ENCODE measurements around the gene MAP2K7. TPM values are rescaled to one million over a fixed set of nuclear protein-coding genes. Genes with fewer than 3 reads are reported as not detected.

MAP2K7 gene
- total RNA-seq, 1 donor from 2014 or later = 38.6 TPM

GRCh38 chr19:7869910-7870511 lies 33.7 kb upstream of the MAP2K7 start:
- DNase-seq (peak; percentile 70), ATAC-seq (peak in 1 of 2 donors; percentile 1)
- Histone ChIP-seq H3K36me3 (no peaks in the 10 kb centered on the region), H3K4me1 (peaks cover 45% of the 10 kb centered on the region), H3K4me3 (peak overlapping the region; percentile 55), H3K27me3 (ENCODE audit: low read depth) (peaks cover 31% of the 10 kb centered on the region), H3K9me3 (no peaks in the 10 kb centered on the region), H3K27ac (no peak overlapping the region)
- intact Hi-C loops (cut with DNase I) = no loop called here
- TF ChIP-seq, protein P1, sequence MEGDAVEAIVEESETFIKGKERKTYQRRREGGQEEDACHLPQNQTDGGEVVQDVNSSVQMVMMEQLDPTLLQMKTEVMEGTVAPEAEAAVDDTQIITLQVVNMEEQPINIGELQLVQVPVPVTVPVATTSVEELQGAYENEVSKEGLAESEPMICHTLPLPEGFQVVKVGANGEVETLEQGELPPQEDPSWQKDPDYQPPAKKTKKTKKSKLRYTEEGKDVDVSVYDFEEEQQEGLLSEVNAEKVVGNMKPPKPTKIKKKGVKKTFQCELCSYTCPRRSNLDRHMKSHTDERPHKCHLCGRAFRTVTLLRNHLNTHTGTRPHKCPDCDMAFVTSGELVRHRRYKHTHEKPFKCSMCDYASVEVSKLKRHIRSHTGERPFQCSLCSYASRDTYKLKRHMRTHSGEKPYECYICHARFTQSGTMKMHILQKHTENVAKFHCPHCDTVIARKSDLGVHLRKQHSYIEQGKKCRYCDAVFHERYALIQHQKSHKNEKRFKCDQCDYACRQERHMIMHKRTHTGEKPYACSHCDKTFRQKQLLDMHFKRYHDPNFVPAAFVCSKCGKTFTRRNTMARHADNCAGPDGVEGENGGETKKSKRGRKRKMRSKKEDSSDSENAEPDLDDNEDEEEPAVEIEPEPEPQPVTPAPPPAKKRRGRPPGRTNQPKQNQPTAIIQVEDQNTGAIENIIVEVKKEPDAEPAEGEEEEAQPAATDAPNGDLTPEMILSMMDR (IDR thresholded peaks at IDR 0.05) = no peak

DNA sequence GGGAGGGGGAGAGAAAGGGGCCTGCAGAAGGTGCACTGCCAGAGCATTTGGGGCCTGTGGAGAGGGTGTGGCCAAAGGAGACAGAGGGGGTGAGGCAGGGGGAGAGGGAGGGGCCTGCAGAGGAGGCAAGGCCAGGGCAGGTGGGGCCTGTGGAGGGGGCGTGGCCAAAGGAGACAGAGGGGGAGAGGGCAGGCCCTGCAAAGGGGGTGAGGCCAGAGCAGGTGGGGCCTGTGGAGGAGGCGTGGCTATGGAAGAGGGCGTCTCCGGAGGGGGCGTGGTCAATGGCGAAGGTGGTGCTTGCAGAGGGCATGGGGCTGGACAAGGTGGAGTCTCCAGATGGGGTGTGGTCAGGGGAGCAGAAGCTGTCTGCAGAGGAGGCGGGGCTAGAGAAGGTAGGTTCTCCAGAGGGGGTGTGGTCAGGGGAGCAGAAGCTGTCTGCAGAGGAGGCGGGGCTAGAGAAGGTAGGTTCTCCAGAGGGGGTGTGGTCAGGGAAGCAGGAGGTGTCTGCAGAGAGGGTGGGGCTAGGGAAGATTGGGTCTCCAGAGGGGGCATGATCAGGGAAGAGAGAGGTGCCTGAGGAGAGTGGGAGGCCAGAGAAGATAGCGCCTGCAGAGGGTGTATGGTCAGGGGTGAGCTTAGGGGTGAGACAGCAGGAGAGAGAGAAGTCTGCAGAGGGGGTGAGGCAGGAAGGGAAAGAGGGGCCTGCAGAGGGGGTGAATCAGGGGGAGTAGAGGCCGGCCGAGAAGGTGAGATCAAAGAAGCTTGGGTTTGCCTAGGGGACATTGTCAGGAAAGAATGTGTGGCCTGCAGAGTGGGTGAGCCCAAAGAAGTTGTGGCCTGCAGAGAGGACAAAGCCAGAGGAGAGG lies 32.9 kb upstream of the MAP2K7 start:
- intact Hi-C loops (cut with DNase I) = no loop called here
- TF ChIP-seq, protein P1 (IDR thresholded peaks at IDR 0.05) = no peak
- DNase-seq (no peak), ATAC-seq (no peak)
- Histone ChIP-seq H3K4me1 (peaks cover 45% of the 10 kb centered on the region), H3K9me3 (no peaks in the 10 kb centered on the region), H3K4me3 (no peak overlapping the region), H3K27ac (no peak overlapping the region), H3K27me3 (ENCODE audit: low read depth) (peaks cover 31% of the 10 kb centered on the region), H3K36me3 (no peaks in the 10 kb centered on the region)

DNA sequence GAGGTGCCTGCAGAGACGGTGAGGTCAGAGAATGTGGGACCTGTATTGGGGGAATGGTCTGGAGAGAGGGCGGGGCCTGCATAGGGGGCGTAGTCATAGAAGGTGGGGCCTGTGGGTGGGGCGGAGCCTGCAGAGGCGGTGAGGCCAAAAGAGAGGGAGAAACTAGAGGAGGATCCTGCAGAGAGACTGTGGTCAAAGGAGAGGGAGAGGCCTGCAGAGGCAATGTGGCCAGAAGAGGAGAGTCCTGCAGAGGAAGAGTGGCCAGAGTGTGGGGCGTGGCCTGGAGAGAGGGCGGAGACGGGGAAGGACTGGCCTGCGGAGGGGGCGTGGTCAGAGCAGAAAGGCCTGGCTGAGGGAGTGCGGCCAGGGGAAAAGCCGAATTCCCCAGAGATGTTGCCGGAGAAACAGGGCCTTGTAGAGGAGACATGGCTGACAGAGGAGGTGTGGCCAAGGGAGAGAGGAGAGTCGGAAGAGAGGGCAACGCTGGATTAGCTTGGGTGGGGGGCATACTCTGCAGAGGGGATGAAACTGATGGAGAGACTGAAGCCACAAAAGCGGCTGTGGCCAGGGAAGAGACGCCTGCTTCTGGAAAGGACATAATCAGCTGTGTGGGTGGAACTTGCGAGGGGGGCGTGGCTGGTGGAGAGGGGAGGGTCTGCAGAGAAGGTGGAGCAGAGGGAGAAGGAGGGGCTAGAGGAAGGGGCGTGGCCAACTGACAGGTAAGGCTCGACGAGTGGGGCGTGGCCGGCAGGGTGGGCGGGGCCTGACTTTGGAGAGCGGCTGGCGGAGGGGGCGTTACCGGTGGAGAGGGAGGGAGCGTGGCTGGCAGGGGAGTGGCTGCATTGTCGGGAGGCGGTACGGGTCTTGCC lies 32.0 kb upstream of the MAP2K7 start:
- peaks cover 45% of the 10 kb centered on the region for H3K4me1 ChIP-seq

DNA sequence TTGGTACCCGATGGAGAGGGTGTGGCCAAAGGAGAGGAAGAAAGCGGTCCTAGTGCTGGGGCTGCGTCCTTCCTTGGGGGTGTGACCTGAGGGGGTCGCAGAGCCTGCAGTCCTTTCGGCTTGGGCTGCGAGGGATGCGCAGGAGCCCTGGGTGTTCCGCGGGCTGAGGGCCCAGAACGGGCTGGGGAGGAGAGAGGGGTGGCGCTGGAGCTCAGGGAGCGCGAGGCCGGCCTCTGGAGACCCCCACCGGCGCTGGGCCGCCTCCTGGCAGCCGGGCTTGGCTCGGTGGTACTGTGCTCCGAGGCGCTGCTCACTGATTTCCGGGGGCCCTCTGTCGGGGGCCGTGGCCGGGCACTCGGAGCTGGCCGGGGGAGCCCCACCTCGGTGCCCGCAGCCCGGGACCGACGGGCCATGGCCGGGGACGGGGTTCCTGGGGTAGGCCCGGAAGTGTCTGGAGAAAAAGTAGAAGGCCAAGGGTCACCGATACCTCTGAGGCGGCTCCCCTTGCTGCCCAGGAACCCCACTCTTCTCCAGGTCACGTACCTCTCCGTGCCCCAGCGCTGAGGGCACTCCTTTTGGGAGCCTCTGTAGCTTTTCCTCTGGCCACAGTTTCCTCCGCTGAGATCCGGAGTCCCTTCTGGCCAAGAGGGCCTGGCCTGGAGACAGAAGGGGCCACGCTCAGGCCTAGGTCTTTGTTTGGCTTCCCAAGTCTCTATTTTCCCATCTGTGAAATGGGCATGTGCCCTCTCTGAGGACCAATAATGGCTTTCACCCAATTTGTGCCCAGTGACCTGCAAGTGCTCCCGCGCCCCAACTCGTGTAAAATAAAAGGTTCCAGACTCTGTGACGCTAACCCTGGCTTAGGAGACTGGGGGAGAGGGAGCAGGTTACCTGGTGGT lies 31.1 kb upstream of the MAP2K7 start:
- H3K9me3 ChIP-seq = no peaks in the 10 kb centered on the region
- TF ChIP-seq, protein P1 (IDR thresholded peaks at IDR 0.05) = no peak
- intact Hi-C loops (cut with DNase I) = no loop called here
- H3K4me1 ChIP-seq = peaks cover 45% of the 10 kb centered on the region
- no peak overlapping the region for H3K27ac ChIP-seq
- no peaks in the 10 kb centered on the region for H3K36me3 ChIP-seq
- H3K4me3 ChIP-seq = no peak overlapping the region
- DNase-seq = no peak
- H3K27me3 ChIP-seq (ENCODE audit: low read depth) = peaks cover 31% of the 10 kb centered on the region
- no peak for ATAC-seq

More for the DNA sequence above, 32.0 kb upstream of the MAP2K7 start:
- ATAC-seq (peak; percentile 62 to 76), DNase-seq (peak; percentile 96)
- no peaks in the 10 kb centered on the region for H3K9me3 ChIP-seq
- peak overlapping the region; percentile 29 for H3K4me3 ChIP-seq
- TF ChIP-seq, protein P1 (IDR thresholded peaks at IDR 0.05) = no peak
- intact Hi-C loops (cut with DNase I) = no loop called here
- H3K27ac ChIP-seq = no peak overlapping the region
- peaks cover 31% of the 10 kb centered on the region for H3K27me3 ChIP-seq (ENCODE audit: low read depth)
- H3K36me3 ChIP-seq = no peaks in the 10 kb centered on the region
